Liver (tissue), 9 donors: ENCODE data around the gene ABCG2. TPM values are rescaled to one million over a fixed set of nuclear protein-coding genes. Genes with fewer than 3 reads are reported as not detected.

Source experiments
- DNase-seq: peaks from one replicate; pipeline ENCODE4 v3.0.0-alpha.2; 2017; ENCODE audit warnings: low spot score
- H3K27ac ChIP-seq, 2 donors: one replicate each; pipeline ENCODE4 v1.7.0; 2013; ENCODE audit warnings: inconsistent platforms in 2 of 2, low read length in 2 of 2, control low read depth in 1 of 2, low read depth in 1 of 2, mild to moderate bottlenecking in 1 of 2
- H3K27me3 ChIP-seq, 4 donors: one replicate each; pipeline versions ENCODE4 v1.6.1 to v1.7.0; 2013; ENCODE audit warnings: low read length in 3 of 4, inconsistent platforms in 1 of 4, mild to moderate bottlenecking in 1 of 4, moderate library complexity in 1 of 4; ENCODE audit not compliant: control insufficient read depth in 4 of 4, insufficient read depth in 4 of 4
- H3K36me3 ChIP-seq, 4 donors: one replicate each; pipeline versions ENCODE4 v1.6.1 to v1.7.0; 2013; ENCODE audit warnings: low read length in 3 of 4, mild to moderate bottlenecking in 3 of 4, low read depth in 1 of 4, moderate library complexity in 1 of 4; ENCODE audit not compliant: control insufficient read depth in 4 of 4, insufficient read depth in 3 of 4
- H3K4me1 ChIP-seq, 4 donors: one replicate each; pipeline versions ENCODE4 v1.6.1 to v1.7.0; 2013; ENCODE audit warnings: low read length in 3 of 4, mild to moderate bottlenecking in 3 of 4, moderate library complexity in 1 of 4; ENCODE audit not compliant: control insufficient read depth in 4 of 4, insufficient read depth in 4 of 4
- H3K4me3 ChIP-seq, 3 donors: one replicate each; pipeline versions ENCODE4 v1.6.1 to v1.7.0; 2013; ENCODE audit warnings: low read length in 3 of 3, control low read depth in 1 of 3, low read depth in 1 of 3, mild to moderate bottlenecking in 1 of 3
- H3K9ac ChIP-seq, 2 donors: one replicate each; pipeline ENCODE4 v1.7.0; 2013; ENCODE audit warnings: low read length in 2 of 2, mild to moderate bottlenecking in 2 of 2, moderate library complexity in 2 of 2, control low read depth in 1 of 2, low read depth in 1 of 2
- H3K9me3 ChIP-seq, 4 donors: one replicate each; pipeline versions ENCODE4 v1.6.1 to v1.7.0; 2013; ENCODE audit warnings: low read length in 3 of 4; ENCODE audit not compliant: control insufficient read depth in 4 of 4
- CTCF ChIP-seq: fragments of 150-350 bp; IDR thresholded peaks from 2 replicates; pipeline ENCODE4 v1.5.1; 2017; ENCODE audit warnings: improper control_type of control experiment, low read depth, low read length; ENCODE audit not compliant: missing input control
- EGR1 ChIP-seq, 2 donors: IDR thresholded peaks; 2 replicates each; pipeline ENCODE4 v1.6.1; 2016 to 2018; ENCODE audit warnings: antibody characterized with exemption in 2 of 2, low read depth in 2 of 2
- FOXA1 ChIP-seq: IDR thresholded peaks from 2 replicates; pipeline ENCODE4 v1.6.1; 2016; ENCODE audit warnings: antibody characterized with exemption
- FOXA2 ChIP-seq: IDR thresholded peaks from 2 replicates; pipeline ENCODE4 v1.6.1; 2016; ENCODE audit warnings: antibody characterized with exemption
- GABPA ChIP-seq, 2 donors: IDR thresholded peaks in 1 of 2; conservative IDR thresholded peaks in 1 of 2; 2 replicates each; pipeline ENCODE4 v1.6.1; 2016; ENCODE audit warnings: antibody characterized with exemption in 2 of 2, mild to moderate bottlenecking in 1 of 2, moderate library complexity in 1 of 2
- HNF4A ChIP-seq, 2 donors: conservative IDR thresholded peaks; 2 replicates each; pipeline ENCODE4 v1.6.1; 2016; ENCODE audit warnings: antibody characterized with exemption in 2 of 2, mild to moderate bottlenecking in 2 of 2
- HNF4G ChIP-seq: IDR thresholded peaks from 2 replicates; pipeline ENCODE4 v1.6.1; 2016; ENCODE audit warnings: antibody characterized with exemption
- JUND ChIP-seq, 2 donors: IDR thresholded peaks; 2 replicates each; pipeline ENCODE4 v1.6.1; 2016; ENCODE audit warnings: antibody characterized with exemption in 2 of 2
- MAX ChIP-seq: IDR thresholded peaks from 2 replicates; pipeline ENCODE4 v1.6.1; 2016; ENCODE audit warnings: antibody characterized with exemption
- NR2F2 ChIP-seq: IDR thresholded peaks from 2 replicates; pipeline ENCODE4 v1.6.1; 2016; ENCODE audit warnings: antibody characterized with exemption
- RAD21 ChIP-seq, 2 donors: IDR thresholded peaks; 2 replicates each; pipeline ENCODE4 v1.6.1; 2016; ENCODE audit warnings: antibody characterized with exemption in 2 of 2, mild to moderate bottlenecking in 2 of 2
- RXRA ChIP-seq, 2 donors: IDR thresholded peaks; 2 replicates each; pipeline ENCODE4 v1.6.1; 2017 to 2018; ENCODE audit warnings: antibody characterized with exemption in 2 of 2, mild to moderate bottlenecking in 1 of 2
- SP1 ChIP-seq: IDR thresholded peaks from 2 replicates; pipeline ENCODE4 v1.6.1; 2018; ENCODE audit warnings: antibody characterized with exemption, mild to moderate bottlenecking
- TAF1 ChIP-seq: conservative IDR thresholded peaks from 2 replicates; pipeline ENCODE4 v1.6.1; 2016; ENCODE audit warnings: antibody characterized with exemption, mild to moderate bottlenecking
- YY1 ChIP-seq: IDR thresholded peaks from 2 replicates; pipeline ENCODE4 v1.6.1; 2016; ENCODE audit warnings: antibody characterized with exemption, mild to moderate bottlenecking
- ZBTB33 ChIP-seq: IDR thresholded peaks from 2 replicates; pipeline ENCODE4 v1.6.1; 2016; ENCODE audit warnings: antibody characterized with exemption
- WGBS: extraction: QIAGEN DNeasy Blood & Tissue Kit; methylation state at CpG from one replicate; pipeline ENCODE4 v1.1.7; 2013; 5-methylcytosine and 5-hydroxymethylcytosine counted together
- polyA plus RNA-seq, 2 donors: library from polyadenylated mRNA; stranded (reverse) in 1 of 2; unstranded in 1 of 2; fragments of 200-250 nt in 1 of 2; fragments of >200 nt in 1 of 2; fragmentation: Nextera tagmentation in 1 of 2; extraction: Ambion mirVana in 1 of 2; gene quantifications; one replicate each; pipeline versions ENCODE4 v1.2.1 to v1.2.3, GENCODE V29; 2013 to 2015
- total RNA-seq, 2 donors: library from RNA; depleted of rRNA; stranded (reverse); fragments of >200 nt; gene quantifications; one replicate each; pipeline ENCODE4 v1.2.3, GENCODE V29; 2014
- TF ChIP-seq, protein P1 (sequence below): IDR thresholded peaks from 2 replicates; pipeline ENCODE4 v1.6.1; 2016; ENCODE audit warnings: antibody characterized with exemption
- TF ChIP-seq, protein P2 (sequence below): IDR thresholded peaks from 2 replicates; pipeline ENCODE4 v1.6.1; 2016; ENCODE audit warnings: antibody characterized with exemption, mild to moderate bottlenecking
- donor health status: healthy.
- donor health status: healthy.
- donor health status: healthy.
- donor health status: healthy.
- donor health status: healthy.

Gene ABCG2
- total and polyA plus RNA-seq, 4 donors: 1.9 to 23.6 (median 7.0) TPM

DNA sequence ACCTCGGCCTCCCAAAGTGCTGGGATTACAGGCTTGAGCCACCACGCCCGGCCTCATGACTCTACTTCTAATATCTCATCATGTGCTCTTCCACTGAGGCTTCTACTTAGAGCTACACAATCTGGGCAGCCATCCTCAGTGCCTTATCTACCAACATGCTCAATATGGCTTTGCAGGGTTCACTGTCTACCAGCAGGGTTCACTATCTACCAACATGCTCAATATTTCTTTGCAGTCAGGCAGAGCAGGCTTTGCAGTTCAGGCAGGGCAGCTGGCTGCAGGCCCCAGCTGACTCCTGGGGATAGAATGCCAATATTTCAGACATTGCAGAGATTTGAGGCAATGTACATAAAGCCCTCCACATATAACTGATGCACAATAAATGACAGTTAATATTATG lies 103.5 kb downstream of the ABCG2 start:
- no peak overlapping the region for H3K9ac ChIP-seq
- WGBS: 84% methylated on average over 3 of the region's 3 CpGs
- H3K4me3 ChIP-seq: no peak overlapping the region
- no peaks in the 10 kb centered on the region for H3K27me3 ChIP-seq
- H3K27ac ChIP-seq: no peak overlapping the region
- no peak for DNase-seq
- peak; percentile 92 for TF ChIP-seq CTCF
- TF ChIP-seq SP1: no peak
- TF ChIP-seq NR2F2: peak; percentile 34
- TF ChIP-seq MAX: no peak
- TF ChIP-seq EGR1 (IDR thresholded peaks at IDR 0.05; ENCODE audit: low read depth in 2 of 2): no peak
- peak in 1 of 2 donors; percentile 28 for TF ChIP-seq HNF4A (conservative IDR thresholded peaks at IDR 0.05)
- no peak for TF ChIP-seq FOXA1
- TF ChIP-seq ZBTB33: no peak
- peak; percentile 31 to 59 for TF ChIP-seq RXRA (IDR thresholded peaks at IDR 0.05)
- no peak for TF ChIP-seq GABPA (IDR thresholded peaks at IDR 0.05 in 1 of 2, conservative IDR thresholded peaks at IDR 0.05 in 1 of 2)
- peak; percentile 34 for TF ChIP-seq YY1
- TF ChIP-seq RAD21 (IDR thresholded peaks at IDR 0.05): peak; percentile 96 to 97
- TF ChIP-seq, protein P1, sequence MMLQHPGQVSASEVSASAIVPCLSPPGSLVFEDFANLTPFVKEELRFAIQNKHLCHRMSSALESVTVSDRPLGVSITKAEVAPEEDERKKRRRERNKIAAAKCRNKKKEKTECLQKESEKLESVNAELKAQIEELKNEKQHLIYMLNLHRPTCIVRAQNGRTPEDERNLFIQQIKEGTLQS: no peak
- no peak for TF ChIP-seq JUND (IDR thresholded peaks at IDR 0.05)
- TF ChIP-seq TAF1: no peak
- TF ChIP-seq, protein P2, sequence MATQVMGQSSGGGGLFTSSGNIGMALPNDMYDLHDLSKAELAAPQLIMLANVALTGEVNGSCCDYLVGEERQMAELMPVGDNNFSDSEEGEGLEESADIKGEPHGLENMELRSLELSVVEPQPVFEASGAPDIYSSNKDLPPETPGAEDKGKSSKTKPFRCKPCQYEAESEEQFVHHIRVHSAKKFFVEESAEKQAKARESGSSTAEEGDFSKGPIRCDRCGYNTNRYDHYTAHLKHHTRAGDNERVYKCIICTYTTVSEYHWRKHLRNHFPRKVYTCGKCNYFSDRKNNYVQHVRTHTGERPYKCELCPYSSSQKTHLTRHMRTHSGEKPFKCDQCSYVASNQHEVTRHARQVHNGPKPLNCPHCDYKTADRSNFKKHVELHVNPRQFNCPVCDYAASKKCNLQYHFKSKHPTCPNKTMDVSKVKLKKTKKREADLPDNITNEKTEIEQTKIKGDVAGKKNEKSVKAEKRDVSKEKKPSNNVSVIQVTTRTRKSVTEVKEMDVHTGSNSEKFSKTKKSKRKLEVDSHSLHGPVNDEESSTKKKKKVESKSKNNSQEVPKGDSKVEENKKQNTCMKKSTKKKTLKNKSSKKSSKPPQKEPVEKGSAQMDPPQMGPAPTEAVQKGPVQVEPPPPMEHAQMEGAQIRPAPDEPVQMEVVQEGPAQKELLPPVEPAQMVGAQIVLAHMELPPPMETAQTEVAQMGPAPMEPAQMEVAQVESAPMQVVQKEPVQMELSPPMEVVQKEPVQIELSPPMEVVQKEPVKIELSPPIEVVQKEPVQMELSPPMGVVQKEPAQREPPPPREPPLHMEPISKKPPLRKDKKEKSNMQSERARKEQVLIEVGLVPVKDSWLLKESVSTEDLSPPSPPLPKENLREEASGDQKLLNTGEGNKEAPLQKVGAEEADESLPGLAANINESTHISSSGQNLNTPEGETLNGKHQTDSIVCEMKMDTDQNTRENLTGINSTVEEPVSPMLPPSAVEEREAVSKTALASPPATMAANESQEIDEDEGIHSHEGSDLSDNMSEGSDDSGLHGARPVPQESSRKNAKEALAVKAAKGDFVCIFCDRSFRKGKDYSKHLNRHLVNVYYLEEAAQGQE: no peak
- no peak for TF ChIP-seq HNF4G
- no peak for TF ChIP-seq FOXA2
- peaks cover 0 to 1% (median 0%) of the 10 kb centered on the region in 4 donors for H3K36me3 ChIP-seq
- peaks cover 0 to 12% (median 4%) of the 10 kb centered on the region in 4 donors for H3K4me1 ChIP-seq
- H3K9me3 ChIP-seq: no peaks in the 10 kb centered on the region
